GM23338 (cell line): ENCODE measurements around the gene AHCY. TPM values are rescaled to one million over a fixed set of nuclear protein-coding genes. Genes with fewer than 3 reads are reported as not detected.

Experiments
- ATAC-seq: fragments of 200-7000 bp; cut with Tn5 transposase; 3 replicates; pipeline ENCODE4 v1.9.1; 2020
- DNase-seq: peaks from one replicate; pipeline ENCODE4 v3.0.0-alpha.2; 2015; ENCODE audit warnings: low spot score
- H2AFZ ChIP-seq: fragments of 200-600 bp; sonication (generic); 2 replicates; pipeline ENCODE4 v1.8.0; 2016; ENCODE audit warnings: antibody characterized with exemption, mild to moderate bottlenecking, moderate library complexity
- H3F3A ChIP-seq: fragments of 200-600 bp; sonication (generic); replicated peaks from 2 replicates; pipeline ENCODE4 v1.8.0; 2017; ENCODE audit warnings: antibody characterized with exemption, mixed run types, low read depth
- H3K27ac ChIP-seq: fragments of 200-600 bp; sonication (generic); 2 replicates; pipeline ENCODE4 v1.6.1; 2016; ENCODE audit warnings: low read depth
- H3K27me3 ChIP-seq: fragments of 200-600 bp; sonication (generic); 2 replicates; pipeline ENCODE4 v1.8.0; 2016; ENCODE audit warnings: mild to moderate bottlenecking, mixed run types, moderate library complexity; ENCODE audit not compliant: insufficient read depth
- H3K36me3 ChIP-seq: fragments of 200-600 bp; sonication (generic); 2 replicates; pipeline ENCODE4 v1.8.0; 2016; ENCODE audit warnings: mild to moderate bottlenecking; ENCODE audit not compliant: insufficient read depth
- H3K4me1 ChIP-seq: fragments of 200-600 bp; sonication (generic); 2 replicates; pipeline ENCODE4 v1.8.0; 2016; ENCODE audit warnings: mild to moderate bottlenecking, moderate library complexity; ENCODE audit not compliant: insufficient read depth
- H3K4me2 ChIP-seq: fragments of 200-600 bp; sonication (generic); 2 replicates; pipeline ENCODE4 v1.7.1; 2017; ENCODE audit warnings: mixed run types
- H3K4me3 ChIP-seq: fragments of 200-600 bp; sonication (generic); 2 replicates; pipeline ENCODE4 v1.6.1; 2016; ENCODE audit warnings: mixed run types
- H3K79me2 ChIP-seq: fragments of 200-600 bp; sonication (generic); replicated peaks from 2 replicates; pipeline ENCODE4 v1.8.0; 2017; ENCODE audit warnings: mild to moderate bottlenecking; ENCODE audit not compliant: insufficient read depth
- H3K9me2 ChIP-seq: fragments of 200-600 bp; sonication (generic); 2 replicates; pipeline ENCODE4 v1.8.0; 2017; ENCODE audit not compliant: insufficient read depth
- H4K20me1 ChIP-seq: fragments of 200-600 bp; sonication (generic); replicated peaks from 2 replicates; pipeline ENCODE4 v1.8.0; 2017; ENCODE audit warnings: mild to moderate bottlenecking; ENCODE audit not compliant: insufficient read depth
- H3K27ac Mint-ChIP-seq: 2 replicates; pipeline ENCODE4 v1.8.0; 2020; ENCODE audit warnings: inconsistent platforms, mild to moderate bottlenecking, moderate library complexity, mixed read lengths
- H3K27me3 Mint-ChIP-seq: 3 replicates; pipeline ENCODE4 v1.8.0; 2022; ENCODE audit warnings: low read depth, mild to moderate bottlenecking, moderate library complexity, mixed read lengths, inconsistent platforms; ENCODE audit not compliant: insufficient read depth, poor library complexity
- H3K36me3 Mint-ChIP-seq: 3 replicates; pipeline ENCODE4 v1.8.0; 2021; ENCODE audit warnings: low read depth, mild to moderate bottlenecking, inconsistent platforms, moderate library complexity, mixed read lengths
- H3K4me1 Mint-ChIP-seq: 3 replicates; pipeline ENCODE4 v1.8.0; 2020; ENCODE audit warnings: mild to moderate bottlenecking, inconsistent platforms, mixed read lengths
- H3K4me3 Mint-ChIP-seq: 3 replicates; pipeline ENCODE4 v1.8.0; 2021; ENCODE audit warnings: moderate library complexity, mild to moderate bottlenecking, inconsistent platforms, mixed read lengths
- H3K9me3 Mint-ChIP-seq: 3 replicates; pipeline ENCODE4 v1.8.0; 2020; ENCODE audit warnings: moderate library complexity, mild to moderate bottlenecking, inconsistent platforms, mixed read lengths
- CREB1 ChIP-seq: fragments of 250-450 bp; sonication (Bioruptor Pico); IDR thresholded peaks from 2 replicates; pipeline ENCODE4 v1.5.0; 2020; ENCODE audit warnings: low read depth, mild to moderate bottlenecking, moderate library complexity
- EZH2 ChIP-seq: fragments of 200-600 bp; sonication (generic); IDR thresholded peaks from one replicate; pipeline ENCODE4 v1.8.0; 2017; ENCODE audit warnings: antibody characterized with exemption, mild to moderate bottlenecking, low read depth; ENCODE audit not compliant: unreplicated experiment
- EZH2phosphoT487 ChIP-seq: fragments of 200-600 bp; sonication (generic); IDR thresholded peaks from one replicate; pipeline ENCODE4 v1.8.1; 2018; ENCODE audit warnings: antibody characterized with exemption; ENCODE audit not compliant: unreplicated experiment
- JUNB ChIP-seq: IDR thresholded peaks from one replicate; pipeline ENCODE4 v1.6.1; 2016; ENCODE audit warnings: antibody characterized with exemption; ENCODE audit not compliant: unreplicated experiment
- NANOG ChIP-seq: IDR thresholded peaks from 2 replicates; pipeline ENCODE4 v1.6.1; 2016; ENCODE audit warnings: antibody characterized with exemption, borderline replicate concordance
- POLR2AphosphoS5 ChIP-seq: IDR thresholded peaks from 2 replicates; pipeline ENCODE4 v1.6.1; 2016; ENCODE audit warnings: antibody characterized with exemption, low read depth
- STAT1 ChIP-seq: IDR thresholded peaks from one replicate; pipeline ENCODE4 v1.6.1; 2016; ENCODE audit warnings: antibody characterized with exemption; ENCODE audit not compliant: unreplicated experiment
- ZNF114 ChIP-seq: fragments of 250-450 bp; sonication (Bioruptor Pico); IDR thresholded peaks from 2 replicates; pipeline ENCODE4 v1.5.0; 2020; ENCODE audit warnings: mild to moderate bottlenecking, moderate library complexity
- ZNF462 ChIP-seq: fragments of 250-450 bp; sonication (Bioruptor Pico); IDR thresholded peaks from 2 replicates; pipeline ENCODE4 v1.5.0; 2020; ENCODE audit warnings: mild to moderate bottlenecking, moderate library complexity
- polyA plus RNA-seq: library from polyadenylated mRNA; unstranded; fragments of >200 nt; fragmentation: Nextera tagmentation; extraction: Ambion mirVana; gene quantifications from 2 replicates; pipeline ENCODE4 v1.2.1, GENCODE V29; 2016
- total RNA-seq: library from RNA; depleted of rRNA; stranded (reverse); fragments of >200 nt; shearing (Covaris generic); gene quantifications from 2 replicates; pipeline ENCODE4 v1.2.3, GENCODE V29; 2014
- TF ChIP-seq, protein P1 (sequence below): IDR thresholded peaks from one replicate; pipeline ENCODE4 v1.6.1; 2018; ENCODE audit warnings: antibody characterized with exemption; ENCODE audit not compliant: unreplicated experiment
- TF ChIP-seq, protein P2 (sequence below), 2 experiments: fragments of 200-600 bp in 1 of 2; sonication (generic) in 1 of 2; conservative IDR thresholded peaks; 2 replicates each; pipeline versions ENCODE4 v1.5.1 to v1.6.1; 2016 to 2017; ENCODE audit warnings: antibody characterized with exemption in 2 of 2, low read depth in 2 of 2, mild to moderate bottlenecking in 2 of 2, moderate library complexity in 1 of 2
- TF ChIP-seq, protein P3 (sequence below): IDR thresholded peaks from 2 replicates; pipeline ENCODE4 v1.6.1; 2016; ENCODE audit warnings: antibody characterized with exemption

Gene AHCY
- total and polyA plus RNA-seq, 2 experiments from 2014 or later = 138 to 423 TPM

DNA sequence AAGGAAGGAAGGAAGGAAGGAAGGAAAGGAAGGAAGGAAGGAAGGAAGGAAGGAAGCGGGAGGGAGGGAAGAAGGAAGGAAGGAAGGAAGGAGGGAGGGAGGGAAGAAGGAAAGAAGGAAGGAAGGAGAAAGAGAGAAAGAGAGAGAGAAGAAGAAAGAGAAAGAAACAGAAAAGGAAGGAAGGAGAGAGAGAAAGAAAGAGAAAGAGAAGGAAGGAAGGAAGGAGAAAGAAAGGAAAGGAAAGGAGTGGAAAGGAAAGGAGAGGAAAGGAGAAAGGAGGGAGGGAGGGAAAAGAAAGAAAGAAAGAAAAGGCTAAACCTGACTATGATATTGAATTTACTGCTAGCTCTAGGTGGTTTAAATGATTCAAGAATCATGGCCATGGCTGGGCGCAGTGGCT, 67.3 kb downstream of the AHCY start:
- H3F3A ChIP-seq = no peaks in the 10 kb centered on the region
- TF ChIP-seq STAT1 = no peak
- TF ChIP-seq CREB1 (CRISPR knock-in tag) = no peak
- no peak for TF ChIP-seq ZNF114 (CRISPR knock-in tag)
- TF ChIP-seq, protein P1, sequence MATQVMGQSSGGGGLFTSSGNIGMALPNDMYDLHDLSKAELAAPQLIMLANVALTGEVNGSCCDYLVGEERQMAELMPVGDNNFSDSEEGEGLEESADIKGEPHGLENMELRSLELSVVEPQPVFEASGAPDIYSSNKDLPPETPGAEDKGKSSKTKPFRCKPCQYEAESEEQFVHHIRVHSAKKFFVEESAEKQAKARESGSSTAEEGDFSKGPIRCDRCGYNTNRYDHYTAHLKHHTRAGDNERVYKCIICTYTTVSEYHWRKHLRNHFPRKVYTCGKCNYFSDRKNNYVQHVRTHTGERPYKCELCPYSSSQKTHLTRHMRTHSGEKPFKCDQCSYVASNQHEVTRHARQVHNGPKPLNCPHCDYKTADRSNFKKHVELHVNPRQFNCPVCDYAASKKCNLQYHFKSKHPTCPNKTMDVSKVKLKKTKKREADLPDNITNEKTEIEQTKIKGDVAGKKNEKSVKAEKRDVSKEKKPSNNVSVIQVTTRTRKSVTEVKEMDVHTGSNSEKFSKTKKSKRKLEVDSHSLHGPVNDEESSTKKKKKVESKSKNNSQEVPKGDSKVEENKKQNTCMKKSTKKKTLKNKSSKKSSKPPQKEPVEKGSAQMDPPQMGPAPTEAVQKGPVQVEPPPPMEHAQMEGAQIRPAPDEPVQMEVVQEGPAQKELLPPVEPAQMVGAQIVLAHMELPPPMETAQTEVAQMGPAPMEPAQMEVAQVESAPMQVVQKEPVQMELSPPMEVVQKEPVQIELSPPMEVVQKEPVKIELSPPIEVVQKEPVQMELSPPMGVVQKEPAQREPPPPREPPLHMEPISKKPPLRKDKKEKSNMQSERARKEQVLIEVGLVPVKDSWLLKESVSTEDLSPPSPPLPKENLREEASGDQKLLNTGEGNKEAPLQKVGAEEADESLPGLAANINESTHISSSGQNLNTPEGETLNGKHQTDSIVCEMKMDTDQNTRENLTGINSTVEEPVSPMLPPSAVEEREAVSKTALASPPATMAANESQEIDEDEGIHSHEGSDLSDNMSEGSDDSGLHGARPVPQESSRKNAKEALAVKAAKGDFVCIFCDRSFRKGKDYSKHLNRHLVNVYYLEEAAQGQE = no peak
- no peak for TF ChIP-seq NANOG
- no peak for TF ChIP-seq EZH2phosphoT487
- no peak for TF ChIP-seq JUNB
- no peak for TF ChIP-seq EZH2
- TF ChIP-seq ZNF462 (CRISPR knock-in tag) = no peak
- TF ChIP-seq, protein P2, sequence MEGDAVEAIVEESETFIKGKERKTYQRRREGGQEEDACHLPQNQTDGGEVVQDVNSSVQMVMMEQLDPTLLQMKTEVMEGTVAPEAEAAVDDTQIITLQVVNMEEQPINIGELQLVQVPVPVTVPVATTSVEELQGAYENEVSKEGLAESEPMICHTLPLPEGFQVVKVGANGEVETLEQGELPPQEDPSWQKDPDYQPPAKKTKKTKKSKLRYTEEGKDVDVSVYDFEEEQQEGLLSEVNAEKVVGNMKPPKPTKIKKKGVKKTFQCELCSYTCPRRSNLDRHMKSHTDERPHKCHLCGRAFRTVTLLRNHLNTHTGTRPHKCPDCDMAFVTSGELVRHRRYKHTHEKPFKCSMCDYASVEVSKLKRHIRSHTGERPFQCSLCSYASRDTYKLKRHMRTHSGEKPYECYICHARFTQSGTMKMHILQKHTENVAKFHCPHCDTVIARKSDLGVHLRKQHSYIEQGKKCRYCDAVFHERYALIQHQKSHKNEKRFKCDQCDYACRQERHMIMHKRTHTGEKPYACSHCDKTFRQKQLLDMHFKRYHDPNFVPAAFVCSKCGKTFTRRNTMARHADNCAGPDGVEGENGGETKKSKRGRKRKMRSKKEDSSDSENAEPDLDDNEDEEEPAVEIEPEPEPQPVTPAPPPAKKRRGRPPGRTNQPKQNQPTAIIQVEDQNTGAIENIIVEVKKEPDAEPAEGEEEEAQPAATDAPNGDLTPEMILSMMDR (conservative IDR thresholded peaks at IDR 0.05; ENCODE audit: low read depth in 2 of 2) = no peak
- no peak for TF ChIP-seq POLR2AphosphoS5
- TF ChIP-seq, protein P3, sequence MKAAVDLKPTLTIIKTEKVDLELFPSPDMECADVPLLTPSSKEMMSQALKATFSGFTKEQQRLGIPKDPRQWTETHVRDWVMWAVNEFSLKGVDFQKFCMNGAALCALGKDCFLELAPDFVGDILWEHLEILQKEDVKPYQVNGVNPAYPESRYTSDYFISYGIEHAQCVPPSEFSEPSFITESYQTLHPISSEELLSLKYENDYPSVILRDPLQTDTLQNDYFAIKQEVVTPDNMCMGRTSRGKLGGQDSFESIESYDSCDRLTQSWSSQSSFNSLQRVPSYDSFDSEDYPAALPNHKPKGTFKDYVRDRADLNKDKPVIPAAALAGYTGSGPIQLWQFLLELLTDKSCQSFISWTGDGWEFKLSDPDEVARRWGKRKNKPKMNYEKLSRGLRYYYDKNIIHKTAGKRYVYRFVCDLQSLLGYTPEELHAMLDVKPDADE = no peak
- no peak for DNase-seq
- H3K4me3 Mint-ChIP-seq = no peak overlapping the region
- 0 out of 2 replicates have a peak, but pooled peaks cover 5% of the 10 kb centered on the region for H3K4me1 ChIP-seq
- no peaks in the 10 kb centered on the region for H3K27me3 ChIP-seq
- no peak overlapping the region for H3K27ac ChIP-seq
- peaks cover 6% of the 10 kb centered on the region for H3K9me3 Mint-ChIP-seq
- no peaks in the 10 kb centered on the region for H3K36me3 ChIP-seq
- H3K27ac Mint-ChIP-seq = no peak overlapping the region
- no peak overlapping the region for H3K4me2 ChIP-seq
- no peaks in the 10 kb centered on the region for H3K9me2 ChIP-seq
- H3K27me3 Mint-ChIP-seq = no peaks in the 10 kb centered on the region
- no peak overlapping the region for H2AFZ ChIP-seq
- H3K36me3 Mint-ChIP-seq = no peaks in the 10 kb centered on the region
- H3K4me3 ChIP-seq = no peak overlapping the region
- H4K20me1 ChIP-seq = no peaks in the 10 kb centered on the region
- 0 out of 3 replicates have a peak, but pooled peaks cover 2% of the 10 kb centered on the region for H3K4me1 Mint-ChIP-seq
- ATAC-seq = no peak
- H3K79me2 ChIP-seq = no peaks in the 10 kb centered on the region
